ENCODE data around the gene RAMP1. TPM values are rescaled to one million over a fixed set of nuclear protein-coding genes. Genes with fewer than 3 reads are reported as not detected.

The RAMP1 gene
- total RNA-seq, 2 donors from 2014 or later: 75.3 to 300 TPM

- Histone ChIP-seq H3K27me3 (replicated peaks; ENCODE audit: insufficient read depth) (no peaks in the 10 kb centered on the region), H3K4me3 (no peak overlapping the region), H3K4me1 (replicated peaks) (peaks cover 9% of the 10 kb centered on the region), H3K27ac (no peak overlapping the region), H3K9me3 (no peaks in the 10 kb centered on the region), H3K36me3 (no peaks in the 10 kb centered on the region)
- no peak for DNase-seq (ENCODE audit: low spot score)
- TF ChIP-seq POLR2A (IDR thresholded peaks at IDR 0.05): no peak
- TF ChIP-seq CTCF (IDR thresholded peaks at IDR 0.05): no peak
- no peak for TF ChIP-seq POLR2AphosphoS5 (IDR thresholded peaks at IDR 0.05)
- intact Hi-C loops (cut with DNase I): no loop called here
- WGBS: 96% methylated on average over 25 of the region's 25 CpGs
Measured at GRCh38 chr2:237877576-237878307, 18.3 kb downstream of the RAMP1 start.

DNA sequence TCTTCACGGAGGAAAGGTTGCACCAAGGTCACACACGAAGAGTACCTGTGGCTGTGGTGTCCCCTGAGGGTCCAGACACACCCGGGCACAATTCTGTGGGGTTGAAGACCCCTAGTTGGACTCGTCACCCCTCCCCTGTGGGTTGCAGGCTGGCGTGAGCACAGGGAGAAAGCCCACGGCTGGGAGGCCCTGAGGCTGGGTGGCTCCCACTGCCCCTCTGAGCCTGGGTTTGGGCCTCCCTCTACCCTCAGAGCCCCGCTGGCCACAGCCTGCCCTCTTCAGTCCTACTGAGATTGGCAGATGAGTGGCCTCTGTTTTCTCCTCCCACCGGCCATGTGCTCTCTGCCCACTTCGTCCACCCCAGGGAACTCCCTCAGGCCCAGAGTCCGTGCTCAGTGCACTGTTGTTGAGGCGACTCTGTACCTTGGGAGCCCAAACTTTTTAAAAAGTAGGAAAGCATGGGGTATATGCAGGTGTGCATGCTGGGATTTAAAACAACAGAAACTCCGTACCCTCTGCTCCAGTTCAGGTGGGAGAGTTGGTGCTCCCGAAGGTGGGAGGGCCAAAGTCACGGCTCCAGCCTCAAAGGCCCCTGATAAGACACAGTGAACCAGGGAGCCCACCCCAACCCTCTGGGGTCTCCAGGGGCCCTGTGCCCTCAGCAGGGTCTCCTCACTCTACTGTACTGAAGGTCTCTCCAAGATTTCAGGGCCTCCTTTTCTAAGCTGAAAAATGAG is 19.1 kb downstream of the RAMP1 start:
- Histone ChIP-seq H3K4me1 (replicated peaks) (peaks cover 9% of the 10 kb centered on the region), H3K27ac (no peak overlapping the region), H3K9me3 (no peaks in the 10 kb centered on the region), H3K36me3 (no peaks in the 10 kb centered on the region), H3K4me3 (no peak overlapping the region), H3K27me3 (replicated peaks; ENCODE audit: insufficient read depth) (no peaks in the 10 kb centered on the region)
- no peak for DNase-seq (ENCODE audit: low spot score)
- intact Hi-C loops (cut with DNase I): no loop called here
- no peak for TF ChIP-seq POLR2A (IDR thresholded peaks at IDR 0.05)
- no peak for TF ChIP-seq POLR2AphosphoS5 (IDR thresholded peaks at IDR 0.05)
- no peak for TF ChIP-seq CTCF (IDR thresholded peaks at IDR 0.05)
- WGBS: 88% methylated on average over 14 of the region's 14 CpGs

GRCh38 chr2:237879058-237879430 is 19.6 kb downstream of the RAMP1 start:
- DNase-seq (ENCODE audit: low spot score): no peak
- no peak for TF ChIP-seq POLR2A (IDR thresholded peaks at IDR 0.05)
- no peak for TF ChIP-seq POLR2AphosphoS5 (IDR thresholded peaks at IDR 0.05)
- TF ChIP-seq CTCF (IDR thresholded peaks at IDR 0.05): no peak

DNA sequence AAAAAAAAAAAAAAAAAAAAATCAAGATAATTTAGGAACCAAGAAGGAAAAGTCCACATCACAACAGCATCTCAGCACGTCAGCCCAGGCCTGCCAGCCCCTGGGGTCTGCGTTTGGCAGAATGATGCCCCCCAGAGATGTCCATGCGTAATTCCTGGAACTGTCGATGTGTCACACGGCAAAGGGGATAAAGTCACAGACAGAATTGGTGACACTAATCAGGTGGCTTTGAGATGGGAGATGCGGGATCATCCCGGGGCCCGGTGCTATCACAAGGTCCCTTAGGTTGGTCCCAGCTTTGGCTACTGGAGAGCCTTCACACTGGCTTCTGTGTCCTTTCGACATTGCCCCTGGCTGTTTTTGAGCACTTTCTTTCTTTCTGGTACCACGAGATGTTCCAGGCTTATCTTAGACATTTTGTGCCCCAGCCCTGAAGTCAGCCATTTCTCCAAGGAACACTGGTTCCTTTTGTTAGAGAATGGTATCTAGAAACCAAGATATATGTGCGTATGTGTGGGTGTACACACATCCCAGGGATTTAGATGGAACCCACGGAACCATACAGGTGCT is 20.7 kb downstream of the RAMP1 start:
- H3K4me1 ChIP-seq (replicated peaks): peaks cover 4% of the 10 kb centered on the region
- H3K36me3 ChIP-seq: no peaks in the 10 kb centered on the region
- H3K27me3 ChIP-seq (replicated peaks; ENCODE audit: insufficient read depth): no peaks in the 10 kb centered on the region
- H3K9me3 ChIP-seq: no peaks in the 10 kb centered on the region
- H3K27ac ChIP-seq: no peak overlapping the region
- 96% methylated on average over 12 of the region's 12 CpGs for WGBS
- no peak overlapping the region for H3K4me3 ChIP-seq
- intact Hi-C loops (cut with DNase I): no loop called here
- DNase-seq (ENCODE audit: low spot score): no peak
- TF ChIP-seq POLR2AphosphoS5 (IDR thresholded peaks at IDR 0.05) (no peak), CTCF (IDR thresholded peaks at IDR 0.05) (no peak), POLR2A (IDR thresholded peaks at IDR 0.05) (no peak)

More at GRCh38 chr2:237879058-237879430, 19.6 kb downstream of the RAMP1 start:
- no peaks in the 10 kb centered on the region for H3K36me3 ChIP-seq
- H3K27ac ChIP-seq: no peak overlapping the region
- no peaks in the 10 kb centered on the region for H3K27me3 ChIP-seq (replicated peaks; ENCODE audit: insufficient read depth)
- WGBS: 70% methylated on average over 5 of the region's 5 CpGs
- no peaks in the 10 kb centered on the region for H3K9me3 ChIP-seq
- no peak overlapping the region for H3K4me3 ChIP-seq
- H3K4me1 ChIP-seq (replicated peaks): peaks cover 6% of the 10 kb centered on the region
- intact Hi-C loops (cut with DNase I): no loop called here

Measured in prostate gland (tissue), 2 donors.